K562 (cell line): ENCODE results near the gene OBSCN. TPM values are rescaled to one million over a fixed set of nuclear protein-coding genes. Genes with fewer than 3 reads are reported as not detected.
A peak's percentile ranks its signal among the peaks of the same experiment; 100 is the strongest.

Experiments used
- CTBP1 ChIP-seq: fragments of 450-650 bp; IDR thresholded peaks from 2 replicates; pipeline ENCODE4 v1.6.1; 2016; ENCODE audit warnings: borderline replicate concordance
- ETV1 ChIP-seq: fragments of 450-650 bp; conservative IDR thresholded peaks from 2 replicates; pipeline ENCODE4 v1.6.1; 2016; ENCODE audit warnings: missing genetic modification characterization, control low read depth, low read depth, missing compliant biosample characterization
- FOXJ2 ChIP-seq: fragments of 200-800 bp; sonication (Bioruptor generic); IDR thresholded peaks from 2 replicates; pipeline ENCODE4 v1.6.1; 2016; ENCODE audit warnings: missing genetic modification characterization, missing compliant biosample characterization
- GABPB1 ChIP-seq: sonication (generic); formaldehyde crosslinking; IDR thresholded peaks from 2 replicates; pipeline ENCODE4 v1.8.0; 2022; ENCODE audit warnings: mild to moderate bottlenecking, missing genetic modification reagents
- HCFC1 ChIP-seq: IDR thresholded peaks from 2 replicates; pipeline ENCODE4 v1.6.1; 2012; ENCODE audit warnings: low read depth, low read length, improper control_type of control experiment
- KDM4B ChIP-seq, 2 experiments: fragments of 450-650 bp in 1 of 2; sonication (generic) in 1 of 2; IDR thresholded peaks; 2 replicates each; pipeline ENCODE4 v1.6.1; 2016 to 2017; ENCODE audit warnings: borderline replicate concordance in 2 of 2, antibody characterized with exemption in 1 of 2, low read depth in 1 of 2, mild to moderate bottlenecking in 1 of 2
- MEIS2 ChIP-seq: fragments of 450-650 bp; IDR thresholded peaks from 2 replicates; pipeline ENCODE4 v1.6.1; 2014; ENCODE audit warnings: mild to moderate bottlenecking; ENCODE audit not compliant: partially characterized antibody
- NCOA2 ChIP-seq, 2 experiments: fragments of 450-650 bp; IDR thresholded peaks; 2 replicates each; pipeline ENCODE4 v1.6.1; 2018; ENCODE audit warnings: mild to moderate bottlenecking in 2 of 2, moderate library complexity in 1 of 2; ENCODE audit not compliant: partially characterized antibody in 2 of 2
- OTX1 ChIP-seq: fragments of 450-650 bp; formaldehyde crosslinking; IDR thresholded peaks from 2 replicates; pipeline ENCODE4 v1.4.0; 2022; ENCODE audit warnings: mild to moderate bottlenecking
- POLR3G ChIP-seq: IDR thresholded peaks from 2 replicates; pipeline ENCODE4 v1.6.1; 2011; ENCODE audit not compliant: insufficient read length, insufficient replicate concordance; ENCODE audit errors: extremely low read depth
- RBFOX2 ChIP-seq: fragments of 200-400 bp; formaldehyde crosslinking; IDR thresholded peaks from 2 replicates; pipeline ENCODE4 v1.6.1; 2017; ENCODE audit warnings: low read depth, mild to moderate bottlenecking, low read length, moderate library complexity
- ZNF644 ChIP-seq: fragments of 200-800 bp; sonication (Bioruptor generic); IDR thresholded peaks from 2 replicates; pipeline ENCODE4 v1.6.1; 2016; ENCODE audit warnings: low read depth, missing genetic modification characterization, missing compliant biosample characterization
- ZSCAN32 ChIP-seq: fragments of 450-650 bp; formaldehyde crosslinking; IDR thresholded peaks from 2 replicates; pipeline ENCODE4 v1.4.0; 2020; ENCODE audit warnings: mild to moderate bottlenecking, moderate library complexity
- polyA plus RNA-seq, 8 experiments: library from polyadenylated mRNA; depleted of rRNA in 4 of 8; stranded (reverse) in 5 of 8; unstranded in 3 of 8; fragments of >200 nt; fragmentation: Nextera tagmentation in 2 of 8; fragmentation: Illumina TruSeq in 1 of 8; extraction: Ambion mirVana in 2 of 8; extraction: Trizol in 1 of 8; gene quantifications; 2 replicates each; pipeline versions ENCODE4 v1.2.1 to v1.2.3, GENCODE V29; 2011 to 2014; ENCODE audit warnings: inconsistent platforms in 1 of 8, missing spikeins in 1 of 8
- total RNA-seq, 7 experiments: library from RNA; depleted of rRNA in 6 of 7; stranded (reverse); fragments of >200 nt in 6 of 7; fragmentation: Illumina TruSeq in 2 of 7; extraction: Trizol in 2 of 7; gene quantifications; 2 replicates each; pipeline versions ENCODE4 v1.2.1 to v1.2.3, GENCODE V29; 2011 to 2021; ENCODE audit warnings: low replicate concordance in 1 of 7
- TF ChIP-seq, protein P1 (sequence below): fragments of 250-450 bp; sonication (Bioruptor Pico); IDR thresholded peaks from 2 replicates; pipeline ENCODE4 v1.4.0; 2020; ENCODE audit warnings: mild to moderate bottlenecking, moderate library complexity
- TF ChIP-seq, protein P2 (sequence below): sonication (generic); formaldehyde crosslinking; IDR thresholded peaks from 2 replicates; pipeline ENCODE4 v1.9.0; 2022; ENCODE audit warnings: mild to moderate bottlenecking, missing genetic modification reagents
- TF ChIP-seq, protein P3 (sequence below): fragments of 450-650 bp; conservative IDR thresholded peaks from 2 replicates; pipeline ENCODE4 v1.6.1; 2016; ENCODE audit warnings: missing genetic modification characterization, low read depth, mild to moderate bottlenecking, missing compliant biosample characterization, moderate library complexity
- TF ChIP-seq, protein P4 (sequence below), 2 experiments: IDR thresholded peaks; 2 replicates each; pipeline ENCODE4 v1.6.1; 2011; ENCODE audit warnings: borderline replicate concordance in 1 of 2, control low read depth in 1 of 2, low read depth in 1 of 2, low read length in 1 of 2, mild to moderate bottlenecking in 1 of 2, mixed read lengths in 1 of 2, moderate library complexity in 1 of 2; ENCODE audit not compliant: insufficient read depth in 1 of 2, insufficient read length in 1 of 2, poor library complexity in 1 of 2, severe bottlenecking in 1 of 2; ENCODE audit errors: extremely low read depth in 1 of 2
- TF ChIP-seq, protein P5 (sequence below), 2 experiments: IDR thresholded peaks; 2 replicates each; pipeline ENCODE4 v1.6.1; 2012; ENCODE audit warnings: improper control_type of control experiment in 2 of 2, low read depth in 2 of 2, low read length in 2 of 2, borderline replicate concordance in 1 of 2

OBSCN gene
- total and polyA plus RNA-seq, 9 of the 15 experiments (the other 6 are each of a cell fraction or from before 2014, with no cell fraction given) = 0.18 to 19.7 (median 3.6) TPM

DNA sequence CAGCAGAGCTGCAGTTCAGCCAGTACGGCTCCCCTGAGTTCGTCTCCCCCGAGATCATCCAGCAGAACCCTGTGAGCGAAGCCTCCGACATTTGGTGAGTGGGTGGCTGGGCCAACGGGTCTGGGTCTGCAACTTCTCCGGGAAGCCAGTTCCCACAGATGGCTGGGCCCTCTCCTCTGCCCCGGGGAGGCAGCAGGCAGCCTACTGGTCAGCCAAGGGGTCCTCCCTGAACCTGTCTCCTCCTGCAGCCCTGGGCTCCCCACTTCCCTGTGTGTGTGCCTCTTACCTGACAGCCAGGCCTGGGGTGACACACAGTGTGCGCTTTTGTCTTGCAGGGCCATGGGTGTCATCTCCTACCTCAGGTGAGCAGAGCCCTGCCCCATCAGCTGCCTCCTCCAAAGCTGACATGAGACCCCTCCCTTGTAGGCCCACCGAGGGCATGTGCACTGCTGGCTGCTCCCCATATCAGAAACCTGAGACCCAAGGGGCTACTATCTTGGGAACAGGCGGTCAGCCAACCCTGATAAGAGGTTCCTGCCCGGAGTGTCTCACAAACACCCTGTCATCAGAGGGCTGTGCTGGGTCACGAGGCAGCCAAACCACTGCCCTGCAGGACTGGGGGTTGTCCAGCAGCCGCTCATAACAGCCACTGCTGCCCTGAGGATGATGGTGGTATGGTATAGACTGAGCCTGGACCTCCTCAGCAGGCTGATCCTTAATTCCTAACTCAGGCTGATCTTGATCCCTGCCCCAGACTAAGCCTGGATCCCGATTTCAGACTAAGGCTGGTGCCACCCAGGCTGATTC, 161.2 kb downstream of the OBSCN start (continued):
- TF ChIP-seq, protein P1, sequence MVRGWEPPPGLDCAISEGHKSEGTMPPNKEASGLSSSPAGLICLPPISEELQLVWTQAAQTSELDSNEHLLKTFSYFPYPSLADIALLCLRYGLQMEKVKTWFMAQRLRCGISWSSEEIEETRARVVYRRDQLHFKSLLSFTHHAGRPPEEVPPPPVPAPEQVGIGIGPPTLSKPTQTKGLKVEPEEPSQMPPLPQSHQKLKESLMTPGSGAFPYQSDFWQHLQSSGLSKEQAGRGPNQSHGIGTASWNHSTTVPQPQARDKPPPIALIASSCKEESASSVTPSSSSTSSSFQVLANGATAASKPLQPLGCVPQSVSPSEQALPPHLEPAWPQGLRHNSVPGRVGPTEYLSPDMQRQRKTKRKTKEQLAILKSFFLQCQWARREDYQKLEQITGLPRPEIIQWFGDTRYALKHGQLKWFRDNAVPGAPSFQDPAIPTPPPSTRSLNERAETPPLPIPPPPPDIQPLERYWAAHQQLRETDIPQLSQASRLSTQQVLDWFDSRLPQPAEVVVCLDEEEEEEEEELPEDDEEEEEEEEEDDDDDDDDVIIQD (CRISPR knock-in tag) = 0 out of 2 replicates have a peak, but pooled peaks have one; percentile 5
- TF ChIP-seq KDM4B (IDR thresholded peaks at IDR 0.05; ENCODE audit: borderline replicate concordance in 2 of 2, low read depth in 1 of 2) = 0 out of 4 replicates have a peak, but pooled peaks of 1 of the 2 experiments have one; percentile 16
- TF ChIP-seq GABPB1 = peak; percentile 73
- peak; percentile 81; the same call in 1 of the 2 replicates for TF ChIP-seq FOXJ2 (tag)
- TF ChIP-seq MEIS2 = peak; percentile 86
- TF ChIP-seq, protein P2, sequence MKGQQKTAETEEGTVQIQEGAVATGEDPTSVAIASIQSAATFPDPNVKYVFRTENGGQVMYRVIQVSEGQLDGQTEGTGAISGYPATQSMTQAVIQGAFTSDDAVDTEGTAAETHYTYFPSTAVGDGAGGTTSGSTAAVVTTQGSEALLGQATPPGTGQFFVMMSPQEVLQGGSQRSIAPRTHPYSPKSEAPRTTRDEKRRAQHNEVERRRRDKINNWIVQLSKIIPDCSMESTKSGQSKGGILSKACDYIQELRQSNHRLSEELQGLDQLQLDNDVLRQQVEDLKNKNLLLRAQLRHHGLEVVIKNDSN (CRISPR knock-in tag) = peak; percentile 91
- no peak for TF ChIP-seq ZSCAN32 (CRISPR knock-in tag)
- TF ChIP-seq RBFOX2 = peak; percentile 58; the same call in 1 of the 2 replicates
- TF ChIP-seq HCFC1 = peak; percentile 19; the same call in 1 of the 2 replicates
- peak; percentile 69 for TF ChIP-seq ETV1 (tag)
- TF ChIP-seq POLR3G = no peak
- TF ChIP-seq CTBP1 = peak; percentile 94
- TF ChIP-seq ZNF644 = peak; percentile 89
- TF ChIP-seq, protein P3, sequence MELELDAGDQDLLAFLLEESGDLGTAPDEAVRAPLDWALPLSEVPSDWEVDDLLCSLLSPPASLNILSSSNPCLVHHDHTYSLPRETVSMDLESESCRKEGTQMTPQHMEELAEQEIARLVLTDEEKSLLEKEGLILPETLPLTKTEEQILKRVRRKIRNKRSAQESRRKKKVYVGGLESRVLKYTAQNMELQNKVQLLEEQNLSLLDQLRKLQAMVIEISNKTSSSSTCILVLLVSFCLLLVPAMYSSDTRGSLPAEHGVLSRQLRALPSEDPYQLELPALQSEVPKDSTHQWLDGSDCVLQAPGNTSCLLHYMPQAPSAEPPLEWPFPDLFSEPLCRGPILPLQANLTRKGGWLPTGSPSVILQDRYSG = peak; percentile 68; the same call in 1 of the 2 replicates
- no peak for TF ChIP-seq NCOA2 (IDR thresholded peaks at IDR 0.05; ENCODE audit: partially characterized antibody in 2 of 2)
- TF ChIP-seq OTX1 (CRISPR knock-in tag) = 0 out of 2 replicates have a peak, but pooled peaks have one; percentile 13
- TF ChIP-seq, protein P4, sequence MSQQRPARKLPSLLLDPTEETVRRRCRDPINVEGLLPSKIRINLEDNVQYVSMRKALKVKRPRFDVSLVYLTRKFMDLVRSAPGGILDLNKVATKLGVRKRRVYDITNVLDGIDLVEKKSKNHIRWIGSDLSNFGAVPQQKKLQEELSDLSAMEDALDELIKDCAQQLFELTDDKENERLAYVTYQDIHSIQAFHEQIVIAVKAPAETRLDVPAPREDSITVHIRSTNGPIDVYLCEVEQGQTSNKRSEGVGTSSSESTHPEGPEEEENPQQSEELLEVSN (IDR thresholded peaks at IDR 0.05; ENCODE audit: borderline replicate concordance in 1 of 2, extremely low read depth in 1 of 2, insufficient read depth in 1 of 2, insufficient read length in 1 of 2, low read depth in 1 of 2, low read length in 1 of 2, poor library complexity in 1 of 2, severe bottlenecking in 1 of 2) = peak in 1 of 2 experiments; percentile 50
- TF ChIP-seq, protein P5, sequence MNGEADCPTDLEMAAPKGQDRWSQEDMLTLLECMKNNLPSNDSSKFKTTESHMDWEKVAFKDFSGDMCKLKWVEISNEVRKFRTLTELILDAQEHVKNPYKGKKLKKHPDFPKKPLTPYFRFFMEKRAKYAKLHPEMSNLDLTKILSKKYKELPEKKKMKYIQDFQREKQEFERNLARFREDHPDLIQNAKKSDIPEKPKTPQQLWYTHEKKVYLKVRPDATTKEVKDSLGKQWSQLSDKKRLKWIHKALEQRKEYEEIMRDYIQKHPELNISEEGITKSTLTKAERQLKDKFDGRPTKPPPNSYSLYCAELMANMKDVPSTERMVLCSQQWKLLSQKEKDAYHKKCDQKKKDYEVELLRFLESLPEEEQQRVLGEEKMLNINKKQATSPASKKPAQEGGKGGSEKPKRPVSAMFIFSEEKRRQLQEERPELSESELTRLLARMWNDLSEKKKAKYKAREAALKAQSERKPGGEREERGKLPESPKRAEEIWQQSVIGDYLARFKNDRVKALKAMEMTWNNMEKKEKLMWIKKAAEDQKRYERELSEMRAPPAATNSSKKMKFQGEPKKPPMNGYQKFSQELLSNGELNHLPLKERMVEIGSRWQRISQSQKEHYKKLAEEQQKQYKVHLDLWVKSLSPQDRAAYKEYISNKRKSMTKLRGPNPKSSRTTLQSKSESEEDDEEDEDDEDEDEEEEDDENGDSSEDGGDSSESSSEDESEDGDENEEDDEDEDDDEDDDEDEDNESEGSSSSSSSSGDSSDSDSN (IDR thresholded peaks at IDR 0.05; ENCODE audit: borderline replicate concordance in 1 of 2, low read depth in 2 of 2, low read length in 2 of 2) = peak in 1 of 2 experiments; percentile 50; a peak in 1 of 4 replicates
